Keratinocyte (primary cell): ENCODE measurements around the gene PAMR1. TPM values are rescaled to one million over a fixed set of nuclear protein-coding genes. Genes with fewer than 3 reads are reported as not detected.

Experiments used
- DNase-seq: peaks from one replicate; pipeline ENCODE4 v3.0.0-alpha.2; 2011; ENCODE audit warnings: low read depth, missing footprints, low spot score
- FAIRE-seq: peaks from 2 replicates; lab custom pipeline; 2011; peaks lifted over from hg19 to GRCh38; lab: Jason Lieb, UNC
- H2AFZ ChIP-seq: 2 replicates; pipeline ENCODE4 v1.6.0; 2012; ENCODE audit warnings: low read length, control low read depth, inconsistent platforms; ENCODE audit not compliant: control insufficient read depth
- H3K27ac ChIP-seq: 2 replicates; pipeline ENCODE4 v1.5.1; 2011; ENCODE audit warnings: low read length; ENCODE audit not compliant: control insufficient read depth, insufficient read depth
- H3K27me3 ChIP-seq: 3 replicates; pipeline ENCODE4 v1.6.0; 2011; ENCODE audit warnings: low read length; ENCODE audit not compliant: control insufficient read depth, insufficient read depth; ENCODE audit errors: extremely low read depth
- H3K36me3 ChIP-seq, 2 experiments: 2 replicates in 1 of 2; 3 replicates in 1 of 2; pipeline ENCODE4 v1.5.1; 2011; ENCODE audit warnings: low read length in 2 of 2, mild to moderate bottlenecking in 1 of 2; ENCODE audit not compliant: control insufficient read depth in 2 of 2, insufficient read depth in 2 of 2; ENCODE audit errors: extremely low read depth in 1 of 2
- H3K4me1 ChIP-seq: 3 replicates; pipeline ENCODE4 v1.5.1; 2011; ENCODE audit warnings: low read length; ENCODE audit not compliant: control insufficient read depth, insufficient read depth; ENCODE audit errors: extremely low read depth
- H3K4me2 ChIP-seq: 3 replicates; pipeline ENCODE4 v1.6.0; 2011; ENCODE audit warnings: low read depth, low read length; ENCODE audit not compliant: control insufficient read depth, insufficient read depth; ENCODE audit errors: extremely low read depth
- H3K4me3 ChIP-seq, 3 experiments: fragments of 200-600 bp in 1 of 3; sonication (generic) in 1 of 3; 2 replicates in 2 of 3; 3 replicates in 1 of 3; pipeline ENCODE4 v1.5.1; 2011 to 2016; ENCODE audit warnings: low read length in 3 of 3, mild to moderate bottlenecking in 3 of 3, control low read depth in 2 of 3, inconsistent platforms in 1 of 3, low read depth in 1 of 3, mixed read lengths in 1 of 3, mixed run types in 1 of 3, moderate library complexity in 1 of 3; ENCODE audit not compliant: control insufficient read depth in 2 of 3, insufficient read depth in 2 of 3; ENCODE audit errors: extremely low read depth in 1 of 3
- H3K79me2 ChIP-seq: 2 replicates; pipeline ENCODE4 v1.6.0; 2012; ENCODE audit warnings: low read length; ENCODE audit not compliant: control insufficient read depth, insufficient read depth
- H3K9ac ChIP-seq: 3 replicates; pipeline ENCODE4 v1.6.0; 2011; ENCODE audit warnings: low read length; ENCODE audit not compliant: control insufficient read depth, insufficient read depth; ENCODE audit errors: extremely low read depth
- H3K9me1 ChIP-seq: 3 replicates; pipeline ENCODE4 v1.6.0; 2011; ENCODE audit warnings: low read length; ENCODE audit not compliant: control insufficient read depth, insufficient read depth; ENCODE audit errors: extremely low read depth
- H3K9me3 ChIP-seq: 2 replicates; pipeline ENCODE4 v1.5.1; 2012; ENCODE audit warnings: low read depth, low read length; ENCODE audit not compliant: control insufficient read depth
- H4K20me1 ChIP-seq: 3 replicates; pipeline ENCODE4 v1.6.0; 2011; ENCODE audit warnings: low read length; ENCODE audit not compliant: control insufficient read depth, insufficient read depth; ENCODE audit errors: extremely low read depth
- EZH2 ChIP-seq: IDR thresholded peaks from one replicate; pipeline ENCODE4 v1.6.1; 2012; ENCODE audit warnings: inconsistent platforms, mild to moderate bottlenecking, low read length, moderate library complexity
- dilution Hi-C: fragments of 300-500 bp; cut with MboI; formaldehyde crosslinking; loops from one replicate; pipeline ENCODE4 v1.7.0; 2020; ENCODE audit warnings: low sequenced_read_pairs; ENCODE audit not compliant: extremely low pct_ligation_motif_present
- polyA plus RNA-seq, 5 experiments: library from polyadenylated mRNA; depleted of rRNA in 3 of 5; stranded (reverse) in 3 of 5; stranded (forward) in 1 of 5; unstranded in 1 of 5; fragments of >200 nt; gene quantifications; 1 replicate in 1 of 5; 2 replicates in 3 of 5; 3 replicates in 1 of 5; pipeline versions ENCODE4 v1.2.1 to v1.2.3, GENCODE V29; 2011 to 2012; ENCODE audit warnings: missing spikeins in 2 of 5, low read depth in 1 of 5, low replicate concordance in 1 of 5
- TF ChIP-seq, protein P1 (sequence below), 3 experiments: IDR thresholded peaks in 1 of 3; conservative IDR thresholded peaks in 1 of 3; optimal IDR thresholded peaks in 1 of 3; 2 replicates in 2 of 3; 3 replicates in 1 of 3; pipeline versions ENCODE3 to v1.5.1; 2011; ENCODE audit warnings: low read length in 3 of 3, mild to moderate bottlenecking in 3 of 3, moderate library complexity in 2 of 3, control low read depth in 1 of 3, inconsistent platforms in 1 of 3; ENCODE audit not compliant: insufficient read depth in 2 of 3; ENCODE audit errors: extremely low read depth in 1 of 3

PAMR1 gene
- polyA plus RNA-seq, 1 donor (not counting 4 experiments of a cell fraction or from before 2014, with no cell fraction given): 4.1 TPM

DNA sequence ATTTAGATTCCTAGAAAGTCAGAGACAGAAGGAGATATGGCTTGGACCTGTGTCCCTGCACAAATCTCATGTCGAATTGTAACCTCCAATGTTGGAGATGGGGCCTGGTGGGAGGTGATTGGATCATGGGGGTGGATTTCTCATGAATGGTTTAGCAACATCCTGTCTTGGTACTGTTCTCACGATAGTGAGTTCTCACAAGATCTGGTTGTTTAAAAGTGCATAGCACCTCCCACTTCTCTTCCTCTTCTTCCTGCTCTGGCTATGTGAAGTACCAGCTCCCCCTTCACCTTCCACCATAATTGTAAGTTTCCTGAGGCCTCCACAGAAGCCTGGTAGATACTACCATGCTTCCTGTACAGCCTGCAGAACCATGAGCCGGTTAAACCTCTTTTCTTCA lies 27.6 kb upstream of the PAMR1 start:
- H3K4me2 ChIP-seq: no peak overlapping the region
- H3K27me3 ChIP-seq: no peaks in the 10 kb centered on the region
- no peak for FAIRE-seq
- H3K27ac ChIP-seq: no peak overlapping the region
- no peaks in the 10 kb centered on the region for H3K9me3 ChIP-seq
- no peak for DNase-seq
- H3K4me1 ChIP-seq: peaks cover 17% of the 10 kb centered on the region
- no peaks in the 10 kb centered on the region for H3K36me3 ChIP-seq
- H3K79me2 ChIP-seq: no peaks in the 10 kb centered on the region
- H4K20me1 ChIP-seq: no peaks in the 10 kb centered on the region
- no peaks in the 10 kb centered on the region for H3K9me1 ChIP-seq
- TF ChIP-seq, protein P1, sequence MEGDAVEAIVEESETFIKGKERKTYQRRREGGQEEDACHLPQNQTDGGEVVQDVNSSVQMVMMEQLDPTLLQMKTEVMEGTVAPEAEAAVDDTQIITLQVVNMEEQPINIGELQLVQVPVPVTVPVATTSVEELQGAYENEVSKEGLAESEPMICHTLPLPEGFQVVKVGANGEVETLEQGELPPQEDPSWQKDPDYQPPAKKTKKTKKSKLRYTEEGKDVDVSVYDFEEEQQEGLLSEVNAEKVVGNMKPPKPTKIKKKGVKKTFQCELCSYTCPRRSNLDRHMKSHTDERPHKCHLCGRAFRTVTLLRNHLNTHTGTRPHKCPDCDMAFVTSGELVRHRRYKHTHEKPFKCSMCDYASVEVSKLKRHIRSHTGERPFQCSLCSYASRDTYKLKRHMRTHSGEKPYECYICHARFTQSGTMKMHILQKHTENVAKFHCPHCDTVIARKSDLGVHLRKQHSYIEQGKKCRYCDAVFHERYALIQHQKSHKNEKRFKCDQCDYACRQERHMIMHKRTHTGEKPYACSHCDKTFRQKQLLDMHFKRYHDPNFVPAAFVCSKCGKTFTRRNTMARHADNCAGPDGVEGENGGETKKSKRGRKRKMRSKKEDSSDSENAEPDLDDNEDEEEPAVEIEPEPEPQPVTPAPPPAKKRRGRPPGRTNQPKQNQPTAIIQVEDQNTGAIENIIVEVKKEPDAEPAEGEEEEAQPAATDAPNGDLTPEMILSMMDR (optimal IDR thresholded peaks at IDR 0.05 in 1 of 3, IDR thresholded peaks at IDR 0.05 in 1 of 3, conservative IDR thresholded peaks at IDR 0.05 in 1 of 3; ENCODE audit: extremely low read depth in 1 of 3, insufficient read depth in 2 of 3, low read length in 3 of 3): no peak
- TF ChIP-seq EZH2: no peak
- no peak overlapping the region for H3K4me3 ChIP-seq
- H3K9ac ChIP-seq: no peak overlapping the region
- no peak overlapping the region for H2AFZ ChIP-seq
- dilution Hi-C loops: no loop called here

DNA sequence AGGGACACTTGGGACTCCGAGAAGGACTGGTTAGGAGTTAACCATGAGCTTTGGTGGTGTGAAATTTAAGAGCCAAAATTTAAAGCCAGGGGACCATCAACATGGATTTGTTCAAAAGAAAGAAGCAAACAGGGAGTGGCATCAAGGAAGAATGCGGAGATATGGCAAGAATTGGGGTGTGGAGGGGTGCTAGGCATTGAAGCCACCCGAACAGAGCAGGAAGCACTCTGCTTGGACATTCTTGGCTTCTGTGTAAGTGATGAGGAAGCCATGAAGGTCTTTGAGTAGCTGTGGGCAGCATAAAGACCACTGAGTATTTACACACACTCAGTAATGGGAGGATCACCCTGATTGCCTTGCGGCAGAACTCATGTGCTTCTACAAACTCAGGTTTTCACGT lies 27.2 kb upstream of the PAMR1 start:
- H3K79me2 ChIP-seq: no peaks in the 10 kb centered on the region
- peaks cover 17% of the 10 kb centered on the region for H3K4me1 ChIP-seq
- H2AFZ ChIP-seq: no peak overlapping the region
- no peaks in the 10 kb centered on the region for H4K20me1 ChIP-seq
- H3K9me3 ChIP-seq: no peaks in the 10 kb centered on the region
- H3K9ac ChIP-seq: no peak overlapping the region
- no peak for DNase-seq
- no peak overlapping the region for H3K27ac ChIP-seq
- TF ChIP-seq, protein P1 (optimal IDR thresholded peaks at IDR 0.05 in 1 of 3, IDR thresholded peaks at IDR 0.05 in 1 of 3, conservative IDR thresholded peaks at IDR 0.05 in 1 of 3; ENCODE audit: extremely low read depth in 1 of 3, insufficient read depth in 2 of 3, low read length in 3 of 3): no peak
- no peak for TF ChIP-seq EZH2
- H3K4me2 ChIP-seq: no peak overlapping the region
- no peaks in the 10 kb centered on the region for H3K36me3 ChIP-seq
- no peaks in the 10 kb centered on the region for H3K9me1 ChIP-seq
- no peak overlapping the region for H3K4me3 ChIP-seq
- no peaks in the 10 kb centered on the region for H3K27me3 ChIP-seq
- no peak for FAIRE-seq
- dilution Hi-C loops: no loop called here
